SK-N-SH treated with all-trans-retinoic acid at 6 μM for 48 hours (cell line): ENCODE measurements around the gene GOLPH3.

Experiments used
- PATZ1 ChIP-seq: fragments of 250-450 bp; sonication (Bioruptor Pico); IDR thresholded peaks from 2 replicates; pipeline ENCODE4 v1.8.0; 2020; ENCODE audit warnings: mild to moderate bottlenecking, moderate library complexity, borderline replicate concordance
- TOX ChIP-seq: fragments of 250-450 bp; sonication (Bioruptor Pico); IDR thresholded peaks from 2 replicates; pipeline ENCODE4 v1.8.0; 2021; ENCODE audit warnings: mild to moderate bottlenecking, moderate library complexity, borderline replicate concordance

GRCh38 chr5:32090755-32091128 is 83.4 kb downstream of the GOLPH3 start:
- no peak for TF ChIP-seq TOX (CRISPR knock-in tag)
- TF ChIP-seq PATZ1 (CRISPR knock-in tag) = no peak
